SH-SY5Y (cell line): Measurements from ENCODE around the gene ADAM10.

Source experiments
- GATA2 ChIP-seq: IDR thresholded peaks from 2 replicates; pipeline ENCODE4 v1.6.1; 2011; ENCODE audit warnings: mild to moderate bottlenecking, low read depth, low read length
- GATA3 ChIP-seq: IDR thresholded peaks from 2 replicates; pipeline ENCODE4 v1.6.1; 2011; ENCODE audit warnings: low read depth, mild to moderate bottlenecking, low read length, moderate library complexity

- TF ChIP-seq GATA2 (no peak), GATA3 (no peak)
Measured at GRCh38 chr15:58590926-58591325, 158.6 kb downstream of the ADAM10 start.
